Esophagus squamous epithelium (tissue), 4 donors: ENCODE data around the gene STXBP3.

Source experiments
- POLR2A ChIP-seq, 4 donors: fragments of 450-650 bp; IDR thresholded peaks; one replicate each; pipeline ENCODE4 v1.6.1; 2017; ENCODE audit warnings: antibody characterized with exemption in 4 of 4, mild to moderate bottlenecking in 4 of 4, moderate library complexity in 3 of 4
- TF ChIP-seq, protein P1 (sequence below), 6 experiments: fragments of 450-650 bp in 4 of 6; fragments of 200-600 bp in 2 of 6; sonication (generic) in 2 of 6; IDR thresholded peaks; one replicate each; pipeline ENCODE4 v1.5.1; 2016 to 2019; ENCODE audit warnings: antibody characterized with exemption in 6 of 6, mild to moderate bottlenecking in 4 of 6, moderate library complexity in 4 of 6

DNA sequence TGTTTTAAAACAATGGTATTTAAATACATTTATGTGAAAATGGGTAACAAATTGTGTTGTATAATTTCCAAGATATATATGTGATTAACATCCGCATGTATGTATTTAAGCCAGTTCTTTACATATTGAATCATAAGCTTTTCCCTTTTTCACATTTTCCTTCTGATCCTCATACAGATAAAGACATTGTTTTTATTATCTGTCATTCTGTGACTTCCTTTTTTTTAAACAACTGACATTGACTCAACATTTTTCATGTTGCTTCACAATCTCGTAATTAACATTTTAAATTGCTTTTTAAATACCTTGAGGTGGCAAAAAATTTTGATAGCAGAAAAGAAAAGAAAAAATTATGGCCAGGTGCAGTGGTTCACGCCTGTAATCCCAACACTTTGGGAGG, 1.4 kb downstream of the STXBP3 start:
- TF ChIP-seq, protein P1, sequence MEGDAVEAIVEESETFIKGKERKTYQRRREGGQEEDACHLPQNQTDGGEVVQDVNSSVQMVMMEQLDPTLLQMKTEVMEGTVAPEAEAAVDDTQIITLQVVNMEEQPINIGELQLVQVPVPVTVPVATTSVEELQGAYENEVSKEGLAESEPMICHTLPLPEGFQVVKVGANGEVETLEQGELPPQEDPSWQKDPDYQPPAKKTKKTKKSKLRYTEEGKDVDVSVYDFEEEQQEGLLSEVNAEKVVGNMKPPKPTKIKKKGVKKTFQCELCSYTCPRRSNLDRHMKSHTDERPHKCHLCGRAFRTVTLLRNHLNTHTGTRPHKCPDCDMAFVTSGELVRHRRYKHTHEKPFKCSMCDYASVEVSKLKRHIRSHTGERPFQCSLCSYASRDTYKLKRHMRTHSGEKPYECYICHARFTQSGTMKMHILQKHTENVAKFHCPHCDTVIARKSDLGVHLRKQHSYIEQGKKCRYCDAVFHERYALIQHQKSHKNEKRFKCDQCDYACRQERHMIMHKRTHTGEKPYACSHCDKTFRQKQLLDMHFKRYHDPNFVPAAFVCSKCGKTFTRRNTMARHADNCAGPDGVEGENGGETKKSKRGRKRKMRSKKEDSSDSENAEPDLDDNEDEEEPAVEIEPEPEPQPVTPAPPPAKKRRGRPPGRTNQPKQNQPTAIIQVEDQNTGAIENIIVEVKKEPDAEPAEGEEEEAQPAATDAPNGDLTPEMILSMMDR (IDR thresholded peaks at IDR 0.05), result no peak
- no peak for TF ChIP-seq POLR2A (IDR thresholded peaks at IDR 0.05)
